CD4-positive, alpha-beta T cell treated with Interleukin-4 for 1 hour (primary cell): Measurements from ENCODE around the gene CCNF.
"Not testable (repeated sequence)": the region's sequence is repeated elsewhere in the genome, so short reads cannot be mapped to it uniquely, and the experiment has no call there.

Source experiments
- DNase-seq, 2 donors: peaks; one replicate each; pipeline ENCODE4 v3.0.0-alpha.2; 2020 to 2022

The CCNF gene

GRCh38 chr16:2472885-2473445 is 43.7 kb downstream of the CCNF start:
- DNase-seq, result no peak

- peak in 1 of 2 donors; percentile 33 for DNase-seq
These were observed 44.2 kb downstream of the CCNF start for GRCh38 chr16:2473446-2473926.

GRCh38 chr16:2473999-2474876 is 45.0 kb downstream of the CCNF start:
- peak; percentile 61 to 64 for DNase-seq

GRCh38 chr16:2474877-2475412 is 45.7 kb downstream of the CCNF start, which contains the start of gene TBC1D24:
Gene TBC1D24, plus strand, starts transcription at chr16:2475127. Its CDS starts 21,022 bp downstream, at chr16:2496149.
- DNase-seq, result peak; percentile 85 to 86

GRCh38 chr16:2475413-2476344 is 46.4 kb downstream of the CCNF start:
- peak; percentile 27 to 36 for DNase-seq

GRCh38 chr16:2476345-2476720 is 47.1 kb downstream of the CCNF start:
- DNase-seq, result no peak

- no peak for DNase-seq
These were observed 47.5 kb downstream of the CCNF start for GRCh38 chr16:2476741-2477140.

- DNase-seq, result no peak
These were observed 48.1 kb downstream of the CCNF start for GRCh38 chr16:2477327-2477726.

GRCh38 chr16:2478279-2478678 is 49.0 kb downstream of the CCNF start:
- no peak for DNase-seq

GRCh38 chr16:2479996-2480395 is 50.7 kb downstream of the CCNF start:
- DNase-seq, result not testable (repeated sequence)

- no peak for DNase-seq
These were observed 51.7 kb downstream of the CCNF start for GRCh38 chr16:2480948-2481347.

- no peak for DNase-seq
These were observed 52.4 kb downstream of the CCNF start for GRCh38 chr16:2481676-2482075.

- no peak for DNase-seq
These were observed 53.0 kb downstream of the CCNF start for GRCh38 chr16:2482249-2482648.

GRCh38 chr16:2482708-2483534 is 53.7 kb downstream of the CCNF start:
- DNase-seq, result no peak

GRCh38 chr16:2483939-2484897 is 55.0 kb downstream of the CCNF start:
- no peak for DNase-seq

- no peak for DNase-seq
These were observed 55.8 kb downstream of the CCNF start for GRCh38 chr16:2484898-2485508.

- no peak for DNase-seq
These were observed 56.7 kb downstream of the CCNF start for GRCh38 chr16:2485811-2486507.

GRCh38 chr16:2486645-2487516 is 57.6 kb downstream of the CCNF start:
- peak; percentile 87 to 90 for DNase-seq

GRCh38 chr16:2487517-2487842 is 58.2 kb downstream of the CCNF start:
- DNase-seq, result no peak
